ENCODE results near the gene OTX1.

The OTX1 gene

GRCh38 chr2:63096491-63096890, 45.9 kb downstream of the OTX1 start:
- Mint-ChIP-seq H3K9me3 (peaks cover 7% of the 10 kb centered on the region), H3K36me3 (ENCODE audit: low read depth) (no peaks in the 10 kb centered on the region), H3K4me1 (no peaks in the 10 kb centered on the region), H3K27me3 (peaks cover 3% of the 10 kb centered on the region), H3K4me3 (no peak overlapping the region), H3K27ac (no peak overlapping the region)
- ATAC-seq: no peak
- no peak for DNase-seq

DNA sequence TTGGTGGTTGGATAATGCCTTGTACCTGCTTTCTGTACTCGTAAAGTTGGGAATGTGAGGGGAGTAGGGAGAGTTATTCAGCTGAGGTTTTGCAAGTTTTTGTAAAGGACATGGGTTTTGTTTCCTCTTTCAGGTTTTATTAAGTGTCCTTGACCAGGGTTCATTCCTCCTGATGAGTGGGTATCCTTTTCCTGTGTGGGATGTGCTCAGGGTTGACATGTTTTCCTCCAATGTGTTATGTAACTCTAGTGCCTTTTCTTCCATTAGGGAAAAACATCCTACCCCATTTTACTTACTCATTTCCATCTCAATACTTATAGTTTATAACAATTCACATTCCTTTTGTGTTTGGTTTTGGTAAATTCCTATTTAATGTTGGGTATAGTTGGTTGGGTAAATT, 48.4 kb downstream of the OTX1 start:
- no peak overlapping the region for H3K27ac Mint-ChIP-seq
- no peak overlapping the region for H3K4me3 Mint-ChIP-seq
- ATAC-seq (no peak), DNase-seq (no peak)
- no peaks in the 10 kb centered on the region for H3K36me3 Mint-ChIP-seq (ENCODE audit: low read depth)
- H3K27me3 Mint-ChIP-seq: peaks cover 3% of the 10 kb centered on the region
- H3K4me1 Mint-ChIP-seq: no peaks in the 10 kb centered on the region
- H3K9me3 Mint-ChIP-seq: peaks cover 17% of the 10 kb centered on the region

- Mint-ChIP-seq H3K27me3 (peaks cover 9% of the 10 kb centered on the region), H3K36me3 (ENCODE audit: low read depth) (no peaks in the 10 kb centered on the region), H3K4me3 (no peak overlapping the region), H3K9me3 (peaks cover 35% of the 10 kb centered on the region), H3K4me1 (no peaks in the 10 kb centered on the region), H3K27ac (no peak overlapping the region)
- ATAC-seq (no peak), DNase-seq (no peak)
Measured at GRCh38 chr2:63101954-63102353, 51.3 kb downstream of the OTX1 start.

- H3K4me1 Mint-ChIP-seq: no peaks in the 10 kb centered on the region
- H3K27ac Mint-ChIP-seq: no peak overlapping the region
- ATAC-seq: no peak
- no peaks in the 10 kb centered on the region for H3K36me3 Mint-ChIP-seq (ENCODE audit: low read depth)
- peaks cover 9% of the 10 kb centered on the region for H3K27me3 Mint-ChIP-seq
- DNase-seq: no peak
- no peak overlapping the region for H3K4me3 Mint-ChIP-seq
- H3K9me3 Mint-ChIP-seq: peaks cover 45% of the 10 kb centered on the region
Measured at GRCh38 chr2:63104482-63104881, 53.9 kb downstream of the OTX1 start.

Data from activated naive CD8-positive, alpha-beta T cell treated with anti-CD3 and anti-CD28 coated beads, Interleukin-2, amount 50 U/mL, for 24 hours (primary cell).